Measurements from ENCODE around the gene UTS2B. TPM values are rescaled to one million over a fixed set of nuclear protein-coding genes. Genes with fewer than 3 reads are reported as not detected.

The UTS2B gene
- total RNA-seq, 4 donors from 2014 or later: 0.76 TPM; not detected in 3

DNA sequence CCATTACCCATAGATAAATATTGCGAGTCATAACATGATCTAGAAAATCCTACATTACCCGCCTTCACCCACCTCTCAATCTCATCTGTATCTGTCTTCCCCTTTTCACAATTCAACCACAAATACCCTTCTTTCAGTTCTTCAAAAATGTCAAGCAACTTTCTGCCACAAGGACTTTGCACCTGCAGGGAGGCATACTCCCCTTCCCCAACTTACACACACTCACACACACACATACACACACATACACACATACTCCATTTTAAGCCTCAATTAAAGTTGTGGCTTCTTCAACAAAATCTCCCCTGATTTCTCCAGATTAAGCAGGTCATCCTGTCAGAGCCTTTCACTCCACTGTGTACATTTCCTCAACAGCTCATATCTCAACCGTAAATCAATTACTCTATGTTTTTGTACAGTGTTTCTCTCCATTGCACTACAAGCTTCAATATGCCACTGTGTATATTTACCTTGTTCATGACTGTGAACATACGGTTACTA lies 34.2 kb downstream of the UTS2B start:
- Histone ChIP-seq H3K27ac (no peak overlapping the region), H3K36me3 (no peaks in the 10 kb centered on the region), H3K27me3 (no peaks in the 10 kb centered on the region), H3K9me3 (no peaks in the 10 kb centered on the region), H3K4me1 (no peaks in the 10 kb centered on the region), H3K4me3 (no peak overlapping the region)
- no peak for DNase-seq
- intact Hi-C loops (cut with DNase I; ENCODE audit: low total_unique reads): no loop called here
- TF ChIP-seq POLR2A (IDR thresholded peaks at IDR 0.05): no peak
- TF ChIP-seq, protein P1, sequence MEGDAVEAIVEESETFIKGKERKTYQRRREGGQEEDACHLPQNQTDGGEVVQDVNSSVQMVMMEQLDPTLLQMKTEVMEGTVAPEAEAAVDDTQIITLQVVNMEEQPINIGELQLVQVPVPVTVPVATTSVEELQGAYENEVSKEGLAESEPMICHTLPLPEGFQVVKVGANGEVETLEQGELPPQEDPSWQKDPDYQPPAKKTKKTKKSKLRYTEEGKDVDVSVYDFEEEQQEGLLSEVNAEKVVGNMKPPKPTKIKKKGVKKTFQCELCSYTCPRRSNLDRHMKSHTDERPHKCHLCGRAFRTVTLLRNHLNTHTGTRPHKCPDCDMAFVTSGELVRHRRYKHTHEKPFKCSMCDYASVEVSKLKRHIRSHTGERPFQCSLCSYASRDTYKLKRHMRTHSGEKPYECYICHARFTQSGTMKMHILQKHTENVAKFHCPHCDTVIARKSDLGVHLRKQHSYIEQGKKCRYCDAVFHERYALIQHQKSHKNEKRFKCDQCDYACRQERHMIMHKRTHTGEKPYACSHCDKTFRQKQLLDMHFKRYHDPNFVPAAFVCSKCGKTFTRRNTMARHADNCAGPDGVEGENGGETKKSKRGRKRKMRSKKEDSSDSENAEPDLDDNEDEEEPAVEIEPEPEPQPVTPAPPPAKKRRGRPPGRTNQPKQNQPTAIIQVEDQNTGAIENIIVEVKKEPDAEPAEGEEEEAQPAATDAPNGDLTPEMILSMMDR (IDR thresholded peaks at IDR 0.05): no peak

DNA sequence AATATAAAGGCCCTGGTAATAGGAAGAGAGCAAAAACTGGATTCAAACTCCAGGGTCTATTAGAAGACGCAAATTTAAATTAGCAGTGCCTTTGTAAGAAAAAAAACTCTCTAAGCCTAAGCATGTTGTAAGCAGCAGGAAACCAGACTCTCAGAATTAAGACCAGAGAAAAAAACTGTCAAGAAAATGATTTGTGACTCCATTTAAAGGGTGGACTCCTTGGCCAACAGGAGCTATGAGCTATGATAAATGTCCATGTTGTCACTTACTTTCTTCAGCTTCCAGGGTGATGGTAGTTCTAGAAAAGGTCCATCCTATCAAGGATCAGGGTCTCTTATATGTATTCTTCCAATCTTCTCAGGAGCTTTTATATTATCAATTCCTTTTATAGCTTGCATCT lies 36.0 kb downstream of the UTS2B start:
- intact Hi-C loops (cut with DNase I; ENCODE audit: low total_unique reads): no loop called here
- no peaks in the 10 kb centered on the region for H3K36me3 ChIP-seq
- no peaks in the 10 kb centered on the region for H3K4me1 ChIP-seq
- no peak overlapping the region for H3K4me3 ChIP-seq
- H3K9me3 ChIP-seq: no peaks in the 10 kb centered on the region
- TF ChIP-seq, protein P1 (IDR thresholded peaks at IDR 0.05): no peak
- TF ChIP-seq POLR2A (IDR thresholded peaks at IDR 0.05): no peak
- H3K27ac ChIP-seq: no peak overlapping the region
- no peak for DNase-seq
- H3K27me3 ChIP-seq: no peaks in the 10 kb centered on the region

DNA sequence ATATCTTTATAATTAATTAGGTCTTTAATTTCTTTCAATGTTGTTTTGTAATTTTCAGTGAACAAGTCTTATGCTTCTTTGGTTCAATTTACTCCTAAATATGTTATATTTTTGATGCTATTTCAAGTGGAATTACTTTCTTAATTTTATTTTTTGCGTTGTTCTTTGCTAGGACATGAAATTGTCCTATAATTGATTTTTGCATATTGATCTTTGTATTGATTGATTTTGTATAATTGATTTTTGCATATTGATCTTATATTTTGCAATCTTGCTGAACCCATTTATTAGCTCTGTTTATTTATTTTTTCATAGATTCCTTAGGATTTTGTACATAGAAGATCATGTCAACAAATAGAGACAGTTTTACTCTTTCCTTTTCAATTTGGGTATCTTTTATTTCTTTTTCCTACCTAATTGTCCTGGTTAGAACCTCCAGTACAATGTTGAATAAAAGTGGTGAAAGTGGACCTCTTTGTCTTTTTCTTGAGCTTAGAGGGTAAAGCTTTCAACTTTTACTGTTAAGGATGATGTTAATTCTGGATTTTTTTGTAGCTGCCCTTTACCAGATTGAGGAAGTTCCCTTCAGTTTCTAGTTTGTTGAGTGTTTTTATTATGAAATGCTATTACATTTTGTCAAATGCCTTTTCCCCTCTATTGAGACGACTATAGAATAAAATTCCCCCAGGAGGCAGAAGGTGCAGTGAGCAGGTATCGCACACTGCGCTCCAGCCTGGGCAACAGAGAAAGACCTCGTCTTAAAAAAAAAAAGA lies 37.9 kb downstream of the UTS2B start:
- Histone ChIP-seq H3K4me1 (no peaks in the 10 kb centered on the region), H3K36me3 (no peaks in the 10 kb centered on the region), H3K27me3 (no peaks in the 10 kb centered on the region), H3K27ac (no peak overlapping the region), H3K9me3 (no peaks in the 10 kb centered on the region), H3K4me3 (no peak overlapping the region)
- intact Hi-C loops (cut with DNase I; ENCODE audit: low total_unique reads): no loop called here
- no peak for TF ChIP-seq POLR2A (IDR thresholded peaks at IDR 0.05)
- TF ChIP-seq, protein P1 (IDR thresholded peaks at IDR 0.05): no peak
- DNase-seq: no peak

DNA sequence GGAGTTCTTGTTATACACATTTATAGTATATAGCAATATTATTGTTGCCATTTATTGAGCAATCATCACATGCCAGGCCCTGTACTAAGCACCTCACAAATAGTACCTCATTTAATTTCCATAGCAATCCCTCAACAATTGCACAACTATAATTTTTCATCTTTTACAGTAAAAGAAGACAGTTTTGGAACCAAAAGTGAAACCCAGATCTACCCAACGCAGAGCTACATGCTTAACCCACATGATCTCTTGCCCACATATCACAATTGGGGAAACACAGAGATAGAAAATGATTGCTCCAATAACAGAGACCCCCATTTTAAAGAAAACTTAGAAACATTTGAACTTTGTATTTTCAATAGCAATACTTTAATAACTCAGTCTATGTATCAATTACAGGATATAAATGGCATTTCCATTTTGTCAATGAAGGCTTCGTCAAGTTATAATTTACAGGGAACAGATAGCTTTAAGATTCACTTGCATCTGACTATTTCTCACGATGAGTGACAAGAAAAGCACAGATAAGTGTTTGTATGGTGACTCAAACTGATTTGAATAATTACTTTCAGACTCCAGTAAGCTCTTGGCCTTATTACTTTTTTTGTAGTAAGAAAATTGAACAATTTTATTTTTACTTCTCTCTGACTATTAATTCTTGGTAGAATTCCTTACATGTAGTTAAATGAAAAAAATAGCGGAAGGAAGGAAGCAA lies 39.9 kb downstream of the UTS2B start:
- Histone ChIP-seq H3K27me3 (no peaks in the 10 kb centered on the region), H3K4me1 (no peaks in the 10 kb centered on the region), H3K36me3 (no peaks in the 10 kb centered on the region), H3K4me3 (no peak overlapping the region), H3K9me3 (no peaks in the 10 kb centered on the region), H3K27ac (no peak overlapping the region)
- no peak for TF ChIP-seq POLR2A (IDR thresholded peaks at IDR 0.05)
- TF ChIP-seq, protein P1 (IDR thresholded peaks at IDR 0.05): no peak
- no peak for DNase-seq
- intact Hi-C loops (cut with DNase I; ENCODE audit: low total_unique reads): no loop called here

DNA sequence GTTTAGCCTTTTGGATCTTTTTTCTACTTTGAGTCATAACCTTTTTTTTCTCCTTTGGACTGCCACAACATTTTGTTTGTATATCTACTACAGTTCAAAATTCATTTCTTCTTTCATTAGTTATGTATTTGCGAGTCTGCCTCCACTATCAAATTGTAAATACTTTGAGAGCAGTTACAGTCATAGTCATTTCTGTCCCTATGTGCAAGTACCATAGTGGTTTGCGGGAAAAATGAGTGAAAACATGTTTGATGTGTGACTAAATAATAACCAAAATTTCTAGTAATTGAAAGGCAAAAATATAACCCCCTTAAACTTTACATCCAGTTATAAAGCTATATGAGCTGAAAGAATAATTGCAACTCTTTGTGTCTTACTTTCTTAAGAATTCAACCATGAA lies 46.9 kb downstream of the UTS2B start:
- Histone ChIP-seq H3K9me3 (no peaks in the 10 kb centered on the region), H3K4me1 (no peaks in the 10 kb centered on the region), H3K27me3 (no peaks in the 10 kb centered on the region), H3K4me3 (no peak overlapping the region), H3K27ac (no peak overlapping the region), H3K36me3 (no peaks in the 10 kb centered on the region)
- TF ChIP-seq, protein P1 (IDR thresholded peaks at IDR 0.05): no peak
- TF ChIP-seq POLR2A (IDR thresholded peaks at IDR 0.05): no peak
- intact Hi-C loops (cut with DNase I; ENCODE audit: low total_unique reads): no loop called here
- no peak for DNase-seq

Measured in uterus (tissue), 4 donors.